Panc1 (cell line): ENCODE results near the gene TXNDC16. TPM values are rescaled to one million over a fixed set of nuclear protein-coding genes. Genes with fewer than 3 reads are reported as not detected.
"Not testable (repeated sequence)": the region's sequence is repeated elsewhere in the genome, so short reads cannot be mapped to it uniquely, and the experiment has no call there.

Source experiments
- ATAC-seq: fragments of 200-7000 bp; cut with Tn5 transposase; 2 replicates; pipeline ENCODE4 v1.9.1; 2020; ENCODE audit warnings: mild to moderate bottlenecking, moderate library complexity
- BruUV-seq: library from RNA; stranded (reverse); fragments of 400-500 nt; replicated peaks from 2 replicates; lab custom pipeline; 2021; lab: Mats Ljungman, UMichigan
- CTCF ChIA-PET: fragments of 300-600 bp; sonication (Branson Sonifier 250); formaldehyde crosslinking; loops from one replicate; lab custom pipeline; 2022; ENCODE audit warnings: antibody characterized with exemption; lab: Charles Lee
- POLR2A ChIA-PET: fragments of 300-600 bp; sonication (Branson Sonifier 250); formaldehyde crosslinking; loops from one replicate; lab custom pipeline; 2022; ENCODE audit warnings: antibody characterized with exemption; lab: Charles Lee
- DNase-seq: peaks from one replicate; pipeline ENCODE4 v3.0.0-alpha.2; 2010; ENCODE audit warnings: low read depth, low spot score
- H3K27ac ChIP-seq: 2 replicates; pipeline ENCODE4 v1.5.1; 2011; ENCODE audit warnings: mild to moderate bottlenecking, low read length, inconsistent platforms
- H3K27me3 ChIP-seq: fragments of 200-500 bp; sonication (Bioruptor generic); 2 replicates; pipeline ENCODE4 v1.6.0; 2014; ENCODE audit warnings: low read length, inconsistent platforms; ENCODE audit not compliant: control insufficient read depth, insufficient read depth
- H3K36me3 ChIP-seq: fragments of 200-500 bp; sonication (Bioruptor generic); 2 replicates; pipeline ENCODE4 v1.5.1; 2014; ENCODE audit warnings: inconsistent platforms, mild to moderate bottlenecking, low read length, moderate library complexity; ENCODE audit not compliant: control insufficient read depth, insufficient read depth
- H3K4me1 ChIP-seq: 2 replicates; pipeline ENCODE4 v1.5.1; 2011; ENCODE audit warnings: inconsistent platforms, mild to moderate bottlenecking, low read length, moderate library complexity; ENCODE audit not compliant: control insufficient read depth, insufficient read depth
- H3K4me3 ChIP-seq, 2 experiments: 2 replicates each; pipeline ENCODE4 v1.5.1; 2011 to 2012; ENCODE audit warnings: low read depth in 2 of 2, low read length in 2 of 2, mild to moderate bottlenecking in 2 of 2, inconsistent platforms in 1 of 2, moderate library complexity in 1 of 2
- H3K9me3 ChIP-seq: fragments of 200-500 bp; sonication (Bioruptor generic); 2 replicates; pipeline ENCODE4 v1.5.1; 2014; ENCODE audit warnings: low read depth, mild to moderate bottlenecking, inconsistent platforms, low read length, moderate library complexity; ENCODE audit not compliant: control insufficient read depth, insufficient read depth
- CTCF ChIP-seq: fragments of 450-650 bp; IDR thresholded peaks from 2 replicates; pipeline ENCODE4 v1.5.1; 2017; ENCODE audit warnings: mild to moderate bottlenecking
- POLR2AphosphoS5 ChIP-seq: IDR thresholded peaks from 2 replicates; pipeline ENCODE4 v1.6.1; 2012; ENCODE audit warnings: mild to moderate bottlenecking, low read depth, low read length, moderate library complexity
- REST ChIP-seq, 2 experiments: IDR thresholded peaks; 2 replicates each; pipeline ENCODE4 v1.6.1; 2011 to 2012; ENCODE audit warnings: low read depth in 2 of 2, control low read depth in 1 of 2, low read length in 1 of 2, mild to moderate bottlenecking in 1 of 2, moderate library complexity in 1 of 2; ENCODE audit not compliant: insufficient read depth in 1 of 2
- SIN3A ChIP-seq: IDR thresholded peaks from 2 replicates; pipeline ENCODE4 v1.6.1; 2012; ENCODE audit warnings: low read depth, mild to moderate bottlenecking, low read length, moderate library complexity, borderline replicate concordance; ENCODE audit not compliant: insufficient read depth
- TCF7L2 ChIP-seq: IDR thresholded peaks from 2 replicates; pipeline ENCODE4 v1.6.1; 2011; ENCODE audit warnings: mild to moderate bottlenecking, low read depth, low read length, inconsistent platforms
- in situ Hi-C: cut with HindIII; loops from 2 replicates; pipeline ENCODE4 v1.10.0; 2016; ENCODE audit warnings: low sequenced_read_pairs, low pct_unique_long_range_greater_than_20kb
- intact Hi-C: fragments of 100-400 bp; cut with micrococcal nuclease; formaldehyde crosslinking; loops from one replicate; pipeline ENCODE4 v1.10.0; 2022; ENCODE audit not compliant: unreplicated experiment
- total RNA-seq: library from RNA; stranded (reverse); gene quantifications from one replicate; pipeline ENCODE4 v1.2.1, GENCODE V29; 2021; ENCODE audit not compliant: unreplicated experiment

TXNDC16 gene
- total RNA-seq, 1 experiment from 2014 or later: 4.9 TPM

GRCh38 chr14:52575858-52576257, 23.6 kb upstream of the TXNDC16 start:
- POLR2A ChIA-PET: no interaction called here
- Histone ChIP-seq H3K36me3 (no peaks in the 10 kb centered on the region), H3K4me3 (no peak overlapping the region), H3K4me1 (no peaks in the 10 kb centered on the region), H3K9me3 (no peaks in the 10 kb centered on the region), H3K27me3 (no peaks in the 10 kb centered on the region), H3K27ac (no peak overlapping the region)
- intact Hi-C loops: no loop called here
- CTCF ChIA-PET: no interaction called here
- no peak for ATAC-seq
- in situ Hi-C loops: no loop called here
- no peak for TF ChIP-seq POLR2AphosphoS5
- TF ChIP-seq CTCF: no peak
- TF ChIP-seq REST (IDR thresholded peaks at IDR 0.05; ENCODE audit: insufficient read depth in 1 of 2, low read depth in 2 of 2, low read length in 1 of 2): no peak
- TF ChIP-seq SIN3A: no peak
- TF ChIP-seq TCF7L2: no peak
- no TSS peak for BruUV-seq
- no peak for DNase-seq

- H3K4me3 ChIP-seq, CTCF ChIA-PET, H3K4me1 ChIP-seq, POLR2A ChIA-PET, BruUV-seq, intact Hi-C loops, H3K36me3 ChIP-seq, H3K27ac ChIP-seq, DNase-seq, in situ Hi-C loops, ATAC-seq, H3K27me3 ChIP-seq, H3K9me3 ChIP-seq: not testable (repeated sequence)
These were observed 16.1 kb upstream of the TXNDC16 start for GRCh38 chr14:52568454-52568853.

- H3K36me3 ChIP-seq: no peaks in the 10 kb centered on the region
- H3K4me1 ChIP-seq: no peaks in the 10 kb centered on the region
- no peak overlapping the region for H3K4me3 ChIP-seq
- intact Hi-C loops: no loop called here
- BruUV-seq: no TSS peak
- H3K27me3 ChIP-seq: no peaks in the 10 kb centered on the region
- no peak for ATAC-seq
- no peak for TF ChIP-seq TCF7L2
- TF ChIP-seq CTCF: no peak
- no peak for TF ChIP-seq POLR2AphosphoS5
- TF ChIP-seq SIN3A: no peak
- TF ChIP-seq REST (IDR thresholded peaks at IDR 0.05; ENCODE audit: insufficient read depth in 1 of 2, low read depth in 2 of 2, low read length in 1 of 2): no peak
- H3K9me3 ChIP-seq: no peaks in the 10 kb centered on the region
- DNase-seq: no peak
- no peak overlapping the region for H3K27ac ChIP-seq
- ChIA-PET CTCF (no interaction called here), POLR2A (no interaction called here)
- in situ Hi-C loops: no loop called here
These were observed 10.8 kb upstream of the TXNDC16 start for GRCh38 chr14:52563120-52563519.
